HG02870 (cell line): ENCODE data around the gene ARFIP2.
A peak's percentile ranks its signal among the peaks of the same experiment; 100 is the strongest.
"Not testable (repeated sequence)": the region's sequence is repeated elsewhere in the genome, so short reads cannot be mapped to it uniquely, and the experiment has no call there.

ENCODE experiments used
- ATAC-seq: cut with Tn5 transposase; IDR thresholded peaks from one replicate; pipeline ENCODE4 v1.9.1; 2021; ENCODE audit warnings: mild to moderate bottlenecking, moderate library complexity; ENCODE audit not compliant: unreplicated experiment

Gene ARFIP2, protein sequence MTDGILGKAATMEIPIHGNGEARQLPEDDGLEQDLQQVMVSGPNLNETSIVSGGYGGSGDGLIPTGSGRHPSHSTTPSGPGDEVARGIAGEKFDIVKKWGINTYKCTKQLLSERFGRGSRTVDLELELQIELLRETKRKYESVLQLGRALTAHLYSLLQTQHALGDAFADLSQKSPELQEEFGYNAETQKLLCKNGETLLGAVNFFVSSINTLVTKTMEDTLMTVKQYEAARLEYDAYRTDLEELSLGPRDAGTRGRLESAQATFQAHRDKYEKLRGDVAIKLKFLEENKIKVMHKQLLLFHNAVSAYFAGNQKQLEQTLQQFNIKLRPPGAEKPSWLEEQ

GRCh38 chr11:6481012-6481923 lies at the start of gene ARFIP2, which contains the start of gene TIMM10B:
Gene ARFIP2, minus strand, starts transcription at chr11:6481331. Its CDS starts 910 bp downstream, at chr11:6480421.
Gene TIMM10B, plus strand, starts transcription at chr11:6481501. Its CDS starts 16 bp downstream, at chr11:6481517.
- peak; percentile 99 for ATAC-seq

DNA sequence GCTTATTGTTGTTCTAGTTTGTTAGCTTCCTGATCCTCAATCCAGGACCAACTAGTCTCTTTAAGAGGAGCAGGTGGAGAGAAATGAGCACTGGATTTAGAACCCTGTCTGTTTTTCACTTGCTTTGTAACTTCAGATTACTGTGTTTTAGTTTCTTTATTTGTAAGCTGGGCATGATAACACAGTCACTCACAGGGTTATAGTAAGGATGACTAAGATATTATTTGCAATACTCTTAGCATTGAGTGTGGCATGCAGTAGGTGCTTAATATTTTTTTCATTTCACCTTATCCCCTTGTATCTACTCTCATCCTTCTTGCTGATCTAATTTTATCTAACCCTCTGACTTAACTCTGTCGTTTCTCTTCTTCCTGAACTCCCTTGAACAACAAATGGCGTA lies 49.7 kb upstream of the ARFIP2 start:
- no peak for ATAC-seq

DNA sequence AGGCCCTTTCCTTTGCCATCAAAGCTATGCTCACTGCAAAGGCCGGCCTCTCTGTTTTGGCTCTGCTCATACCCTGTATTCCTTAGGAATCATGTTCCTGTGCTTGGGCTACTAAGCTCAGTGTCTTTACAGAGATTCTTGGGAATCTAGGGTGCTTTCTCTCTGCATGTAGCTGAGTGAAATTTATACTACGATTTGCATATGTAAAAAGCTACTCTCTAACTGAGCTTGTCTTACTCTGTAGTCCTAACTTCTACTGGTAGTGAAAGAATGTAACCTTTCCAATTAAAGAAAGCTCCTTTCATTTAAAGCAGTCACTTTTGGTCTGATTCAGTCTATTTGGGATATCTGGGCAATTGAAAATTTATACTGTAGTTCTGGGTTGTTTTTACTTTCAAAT lies 48.1 kb upstream of the ARFIP2 start:
- no peak for ATAC-seq

GRCh38 chr11:6526411-6527135 lies 45.4 kb upstream of the ARFIP2 start:
- peak; percentile 55 for ATAC-seq

DNA sequence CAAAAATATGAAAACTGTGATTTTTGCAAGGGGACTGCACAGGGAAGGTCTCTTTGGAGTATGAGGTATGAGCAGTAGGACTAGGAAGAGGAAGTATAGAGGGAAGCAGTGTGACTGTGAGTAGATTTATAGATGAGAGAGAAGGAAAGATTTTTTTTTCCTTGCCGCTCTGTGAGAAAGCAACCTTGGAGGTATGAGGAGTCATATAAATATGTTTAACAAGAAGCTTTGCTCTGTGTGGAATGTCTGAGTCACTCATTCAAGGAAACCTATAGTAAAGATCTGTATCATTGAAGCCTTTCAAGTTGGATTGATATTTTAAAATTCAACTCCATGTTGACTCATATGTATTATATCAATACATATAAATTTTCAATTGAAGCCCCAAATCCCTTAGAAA lies 42.1 kb upstream of the ARFIP2 start:
- no peak for ATAC-seq

GRCh38 chr11:6521946-6522345 lies 40.8 kb upstream of the ARFIP2 start:
- ATAC-seq, result not testable (repeated sequence)

DNA sequence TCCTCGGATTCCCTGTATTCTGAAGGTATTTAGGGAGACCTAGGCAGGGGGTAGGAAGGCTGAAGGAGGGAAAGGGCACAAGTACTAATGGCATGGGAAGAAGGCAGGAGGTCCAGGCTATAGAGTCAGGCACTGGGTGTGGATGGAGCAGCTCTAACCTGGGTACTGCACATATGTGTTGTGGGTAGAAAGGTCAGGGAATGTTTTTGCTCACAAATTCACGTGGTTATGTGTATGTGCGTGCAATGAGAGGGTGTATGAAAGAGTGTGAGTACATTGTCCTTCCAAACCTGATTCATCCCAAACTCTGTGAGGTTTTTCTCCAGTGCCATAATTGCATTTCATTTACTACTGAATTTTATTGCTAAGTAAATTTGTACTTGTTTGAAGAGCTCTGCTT lies 39.1 kb upstream of the ARFIP2 start:
- no peak for ATAC-seq

GRCh38 chr11:6516865-6517264 lies 35.7 kb upstream of the ARFIP2 start:
- no peak for ATAC-seq

GRCh38 chr11:6505577-6506240 lies 24.6 kb upstream of the ARFIP2 start:
- no peak for ATAC-seq

- ATAC-seq, result no peak
Observed at GRCh38 chr11:6504166-6504565, 23.0 kb upstream of the ARFIP2 start.

GRCh38 chr11:6502382-6502781 lies 21.3 kb upstream of the ARFIP2 start:
- no peak for ATAC-seq

- no peak for ATAC-seq
Observed at GRCh38 chr11:6498544-6498943, 17.4 kb upstream of the ARFIP2 start.

- ATAC-seq, result no peak
Observed at GRCh38 chr11:6498121-6498520, 17.0 kb upstream of the ARFIP2 start.

GRCh38 chr11:6497069-6497839 lies 16.1 kb upstream of the ARFIP2 start, which contains the start of gene DNHD1:
Gene DNHD1, plus strand, starts transcription at chr11:6497280. Its CDS starts 936 bp downstream, at chr11:6498216.
- no peak for ATAC-seq

GRCh38 chr11:6489306-6489705 lies 8.2 kb upstream of the ARFIP2 start:
- no peak for ATAC-seq

- no peak for ATAC-seq
Observed at GRCh38 chr11:6488821-6489220, 7.7 kb upstream of the ARFIP2 start.

GRCh38 chr11:6488342-6488741 lies 7.2 kb upstream of the ARFIP2 start:
- no peak for ATAC-seq

GRCh38 chr11:6486938-6487337 lies 5.8 kb upstream of the ARFIP2 start:
- no peak for ATAC-seq

DNA sequence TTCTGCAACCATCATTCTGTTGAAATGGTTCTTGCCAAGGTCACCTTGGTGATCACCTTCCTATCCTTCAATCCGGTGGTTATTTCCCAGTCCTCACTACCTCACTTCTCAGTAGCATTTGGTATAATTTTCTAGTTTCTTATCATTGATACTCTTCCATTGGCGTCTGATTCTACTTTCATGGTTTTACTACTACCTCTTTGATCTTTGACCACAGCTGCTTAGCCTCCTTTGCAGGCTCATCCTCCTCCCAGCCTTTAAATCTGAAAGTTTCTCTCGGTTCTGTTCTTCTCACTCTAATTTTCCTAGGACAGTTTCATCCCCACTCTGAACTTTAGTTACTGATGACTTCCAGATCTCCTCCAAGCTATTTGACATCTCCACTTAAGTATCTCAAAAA lies 5.1 kb upstream of the ARFIP2 start:
- ATAC-seq, result no peak

DNA sequence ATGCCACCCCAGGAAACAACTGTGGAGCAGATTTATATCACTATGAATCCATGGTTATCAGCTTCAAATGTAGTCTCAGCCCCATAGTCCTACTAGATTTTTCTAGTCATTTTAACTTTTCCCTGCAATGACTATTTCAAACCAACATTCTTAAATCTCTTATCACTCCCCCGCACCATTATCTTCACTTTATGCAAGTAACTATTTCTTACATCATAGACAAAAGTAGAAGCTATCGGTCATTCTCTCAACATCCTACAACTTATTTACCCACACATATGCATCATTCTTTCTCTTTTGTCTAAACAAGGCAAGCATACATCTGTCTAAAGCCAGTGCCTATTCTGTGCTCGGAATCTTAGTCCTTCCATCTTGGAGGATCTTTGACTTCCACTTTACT lies 4.5 kb upstream of the ARFIP2 start:
- ATAC-seq, result no peak
